ENCODE results near the gene SULT1A3.
"Not testable (repeated sequence)": the region's sequence is repeated elsewhere in the genome, so short reads cannot be mapped to it uniquely, and the experiment has no call there.

SULT1A3 gene

DNA sequence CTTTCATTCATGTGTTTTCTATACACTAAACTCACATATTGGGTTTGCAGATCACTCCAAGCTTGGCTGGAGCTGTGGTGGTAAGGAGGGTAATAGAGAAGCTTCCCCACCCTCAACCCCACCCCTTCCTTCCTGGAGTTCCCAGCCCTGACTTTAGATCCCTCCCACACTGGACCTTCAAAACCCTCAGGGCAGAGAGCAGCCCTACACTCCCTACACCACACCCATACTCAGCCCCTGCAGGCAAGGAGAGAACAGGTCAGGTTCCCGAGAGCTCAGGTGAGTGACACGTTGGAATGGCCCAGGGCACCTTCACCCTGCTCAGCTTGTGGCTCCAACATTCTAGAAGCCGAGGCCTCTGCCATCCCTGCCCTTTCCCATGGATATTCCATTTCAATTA lies at the start of gene SULT1A3:
Gene SULT1A3, plus strand, starts transcription at position 207 of the 400 bp plus-strand sequence. CDS start 1,474 bp downstream, outside the sequence.
- not testable (repeated sequence) for H3K4me3 ChIP-seq (replicated peaks; ENCODE audit: low read depth, low read length); DNase-seq (ENCODE audit: extremely low read depth, low read depth)

DNA sequence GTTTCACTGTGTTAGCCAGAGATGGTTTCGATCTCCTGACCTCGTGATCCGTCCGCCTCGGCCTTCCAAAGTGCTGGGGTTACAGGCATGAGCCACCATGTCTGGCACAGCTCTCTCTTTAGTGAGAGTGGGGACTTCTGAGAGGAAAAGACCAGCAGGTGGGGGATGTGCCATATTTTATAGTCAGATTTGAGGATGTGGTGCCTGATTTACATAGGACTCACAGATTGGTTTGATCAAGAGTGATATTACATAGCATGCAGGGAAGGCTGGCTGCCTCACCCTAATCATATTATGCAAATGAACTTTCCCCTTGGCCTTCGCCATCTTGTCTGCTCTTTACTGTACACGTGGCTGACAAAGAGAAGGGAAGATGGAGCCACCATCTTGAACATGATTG lies 48.0 kb upstream of the SULT1A3 start:
- TF ChIP-seq, protein P1, sequence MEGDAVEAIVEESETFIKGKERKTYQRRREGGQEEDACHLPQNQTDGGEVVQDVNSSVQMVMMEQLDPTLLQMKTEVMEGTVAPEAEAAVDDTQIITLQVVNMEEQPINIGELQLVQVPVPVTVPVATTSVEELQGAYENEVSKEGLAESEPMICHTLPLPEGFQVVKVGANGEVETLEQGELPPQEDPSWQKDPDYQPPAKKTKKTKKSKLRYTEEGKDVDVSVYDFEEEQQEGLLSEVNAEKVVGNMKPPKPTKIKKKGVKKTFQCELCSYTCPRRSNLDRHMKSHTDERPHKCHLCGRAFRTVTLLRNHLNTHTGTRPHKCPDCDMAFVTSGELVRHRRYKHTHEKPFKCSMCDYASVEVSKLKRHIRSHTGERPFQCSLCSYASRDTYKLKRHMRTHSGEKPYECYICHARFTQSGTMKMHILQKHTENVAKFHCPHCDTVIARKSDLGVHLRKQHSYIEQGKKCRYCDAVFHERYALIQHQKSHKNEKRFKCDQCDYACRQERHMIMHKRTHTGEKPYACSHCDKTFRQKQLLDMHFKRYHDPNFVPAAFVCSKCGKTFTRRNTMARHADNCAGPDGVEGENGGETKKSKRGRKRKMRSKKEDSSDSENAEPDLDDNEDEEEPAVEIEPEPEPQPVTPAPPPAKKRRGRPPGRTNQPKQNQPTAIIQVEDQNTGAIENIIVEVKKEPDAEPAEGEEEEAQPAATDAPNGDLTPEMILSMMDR (IDR thresholded peaks at IDR 0.05; ENCODE audit: low read depth, low read length, missing control alignments) = no peak
- H3K4me3 ChIP-seq (replicated peaks; ENCODE audit: low read depth, low read length) = no peak overlapping the region
- no peak for DNase-seq (ENCODE audit: extremely low read depth, low read depth)

DNA sequence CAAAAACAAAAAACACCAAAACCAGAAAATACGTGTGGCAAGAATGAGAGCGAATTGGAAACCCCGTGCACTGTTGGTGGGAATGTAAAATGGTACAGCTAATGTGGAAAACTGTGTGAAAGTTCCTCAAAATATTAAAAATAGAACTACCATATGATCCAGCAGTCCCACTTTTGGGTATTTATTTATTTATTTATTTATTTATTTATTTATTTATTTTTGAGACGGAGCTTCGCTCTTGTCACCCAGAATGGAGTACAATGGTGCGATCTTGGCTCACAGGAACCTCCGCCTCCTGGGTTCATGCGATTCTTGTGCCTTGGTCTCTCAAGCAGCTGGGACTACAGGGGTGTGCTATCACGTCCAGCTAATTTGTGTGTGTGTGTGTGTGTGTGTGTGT lies 46.5 kb upstream of the SULT1A3 start:
- TF ChIP-seq, protein P1 (IDR thresholded peaks at IDR 0.05; ENCODE audit: low read depth, low read length, missing control alignments) = no peak
- H3K4me3 ChIP-seq (replicated peaks; ENCODE audit: low read depth, low read length) = no peak overlapping the region
- DNase-seq (ENCODE audit: extremely low read depth, low read depth) = no peak

DNA sequence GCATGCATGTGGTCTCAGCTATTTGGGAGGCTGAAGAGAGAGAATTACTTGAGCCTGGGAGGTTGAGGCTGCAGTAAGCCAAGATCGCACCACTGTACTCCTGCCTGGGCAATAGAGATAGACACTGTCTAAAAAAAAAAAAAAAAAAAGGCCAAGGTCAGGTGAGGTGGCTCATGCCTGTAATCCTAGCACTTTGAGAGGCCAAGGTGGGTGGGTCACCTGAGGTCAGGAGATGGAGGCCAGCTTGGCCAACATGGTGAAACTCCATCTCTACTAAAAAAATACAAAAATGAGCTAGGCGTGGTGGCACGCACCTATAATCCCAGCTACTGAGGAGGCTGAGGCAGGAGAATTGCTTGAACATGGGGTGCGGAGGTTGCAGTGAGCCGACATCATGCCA lies 43.9 kb upstream of the SULT1A3 start:
- TF ChIP-seq, protein P1 (IDR thresholded peaks at IDR 0.05; ENCODE audit: low read depth, low read length, missing control alignments) = no peak
- no peak for DNase-seq (ENCODE audit: extremely low read depth, low read depth)
- no peak overlapping the region for H3K4me3 ChIP-seq (replicated peaks; ENCODE audit: low read depth, low read length)

DNA sequence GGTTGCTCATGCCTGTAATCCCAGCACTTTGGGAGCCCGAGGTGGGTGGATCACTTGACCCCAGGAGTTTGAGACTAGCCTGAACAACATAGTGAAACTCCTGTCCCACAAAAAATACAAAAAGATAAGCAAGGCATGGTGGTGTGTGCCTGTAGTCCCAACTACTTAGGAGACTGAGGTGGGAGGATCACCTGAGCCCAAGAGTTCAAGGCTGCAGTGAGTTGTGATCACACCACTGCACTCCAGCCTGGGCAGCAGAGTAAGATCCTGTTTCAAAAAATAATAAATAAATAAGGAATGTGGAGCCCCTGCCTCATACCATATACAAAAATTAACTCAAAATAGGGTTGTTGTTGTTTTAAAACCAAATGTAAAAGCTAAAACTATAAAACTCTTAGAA lies 41.8 kb upstream of the SULT1A3 start:
- H3K4me3 ChIP-seq (replicated peaks; ENCODE audit: low read depth, low read length) = no peak overlapping the region
- TF ChIP-seq, protein P1 (IDR thresholded peaks at IDR 0.05; ENCODE audit: low read depth, low read length, missing control alignments) = no peak
- DNase-seq (ENCODE audit: extremely low read depth, low read depth) = no peak

DNA sequence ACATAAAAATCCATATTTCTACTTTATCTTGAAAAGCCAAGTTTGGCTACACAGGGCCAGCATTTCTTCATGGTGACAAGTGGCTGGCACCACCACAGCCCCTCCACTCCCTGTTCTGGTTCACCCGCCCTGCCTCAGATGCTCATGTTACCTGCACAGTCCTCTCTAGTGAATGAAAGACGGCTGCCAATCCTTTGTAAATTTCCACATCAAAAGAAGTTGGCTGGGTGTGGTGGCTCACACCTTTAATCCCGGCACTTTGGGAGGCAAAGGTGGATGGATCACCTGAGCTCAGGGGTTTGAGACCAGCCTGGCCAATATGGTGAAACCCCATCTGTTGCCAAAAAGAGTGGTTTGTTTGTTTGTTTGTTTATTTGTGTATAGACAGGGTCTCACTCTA lies 35.5 kb upstream of the SULT1A3 start:
- TF ChIP-seq, protein P1 (IDR thresholded peaks at IDR 0.05; ENCODE audit: low read depth, low read length, missing control alignments) = no peak
- no peak for DNase-seq (ENCODE audit: extremely low read depth, low read depth)
- H3K4me3 ChIP-seq (replicated peaks; ENCODE audit: low read depth, low read length) = no peak overlapping the region

DNA sequence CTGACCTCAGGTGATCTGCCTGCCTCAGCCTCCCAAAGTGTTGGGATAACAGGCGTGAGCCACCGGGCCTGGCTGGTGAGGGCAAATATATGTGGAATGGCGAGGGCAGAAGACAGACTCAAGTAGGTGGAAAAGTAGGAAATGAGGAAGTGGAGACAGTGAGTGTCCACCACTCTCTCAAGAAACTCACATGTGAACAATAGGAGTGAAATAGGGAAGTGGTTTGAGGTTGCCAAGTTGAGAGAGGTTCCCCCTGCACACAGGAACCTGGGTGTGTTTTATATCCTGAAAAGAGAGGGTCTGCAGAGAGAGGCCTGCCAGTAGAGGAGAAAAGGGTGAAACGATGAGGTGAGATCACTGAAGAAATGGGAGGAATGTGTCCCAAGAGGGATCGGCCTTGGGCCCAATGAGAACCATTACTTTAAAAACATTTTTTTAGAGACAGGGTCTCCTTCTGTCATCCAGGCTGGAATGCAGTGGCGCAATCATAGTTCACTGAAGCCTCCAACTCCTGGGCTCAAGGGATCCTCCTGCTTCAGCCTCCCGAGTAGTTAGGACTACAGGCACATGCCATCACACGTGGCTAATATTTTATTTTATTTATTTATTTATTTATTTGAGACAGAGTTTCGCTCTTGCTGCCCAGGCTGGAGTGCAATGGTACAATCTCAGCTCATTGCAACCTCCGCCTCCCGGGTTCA lies 32.7 kb upstream of the SULT1A3 start:
- TF ChIP-seq, protein P1 (IDR thresholded peaks at IDR 0.05; ENCODE audit: low read depth, low read length, missing control alignments) = no peak
- H3K4me3 ChIP-seq (replicated peaks; ENCODE audit: low read depth, low read length) = no peak overlapping the region
- DNase-seq (ENCODE audit: extremely low read depth, low read depth) = no peak

DNA sequence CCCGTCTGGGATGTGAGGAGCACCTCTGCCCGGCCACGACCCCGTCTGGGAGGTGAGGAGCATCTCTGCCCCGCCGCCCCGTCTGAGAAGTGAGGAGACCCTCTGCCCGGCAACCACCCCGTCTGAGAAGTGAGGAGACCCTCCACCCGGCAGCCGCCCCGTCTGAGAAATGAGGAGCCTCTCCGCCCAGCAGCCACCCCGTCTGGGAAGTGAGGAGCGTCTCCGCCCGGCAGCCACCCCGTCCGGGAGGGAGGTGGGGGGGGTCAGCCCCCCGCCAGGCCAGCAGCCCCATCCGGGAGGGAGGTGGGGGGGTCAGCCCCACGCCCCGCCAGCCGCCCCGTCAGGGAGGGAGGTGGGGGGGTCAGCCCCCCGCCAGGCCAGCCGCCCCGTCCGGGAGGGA lies 30.3 kb upstream of the SULT1A3 start:
- DNase-seq (ENCODE audit: extremely low read depth, low read depth); H3K4me3 ChIP-seq (replicated peaks; ENCODE audit: low read depth, low read length): not testable (repeated sequence)

DNA sequence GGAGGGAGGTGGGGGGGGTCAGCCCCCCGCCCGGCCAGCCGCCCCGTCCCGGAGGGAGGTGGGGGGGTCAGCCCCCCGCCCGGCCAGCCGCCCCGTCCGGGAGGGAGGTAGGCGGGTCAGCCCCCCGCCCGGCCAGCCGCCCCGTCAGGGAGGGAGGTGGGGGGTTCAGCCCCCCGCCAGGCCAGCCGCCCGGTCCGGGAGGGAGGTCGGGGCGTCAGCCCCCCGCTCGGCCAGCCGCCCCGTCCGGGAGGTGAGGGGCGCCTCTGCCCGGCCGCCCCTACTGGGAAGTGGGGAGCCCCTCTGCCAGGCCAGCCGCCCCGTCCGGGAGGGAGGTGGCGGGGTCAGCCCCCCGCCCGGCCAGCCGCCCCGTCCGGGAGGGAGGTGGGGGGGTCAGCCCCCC lies 29.6 kb upstream of the SULT1A3 start:
- not testable (repeated sequence) for DNase-seq (ENCODE audit: extremely low read depth, low read depth)

DNA sequence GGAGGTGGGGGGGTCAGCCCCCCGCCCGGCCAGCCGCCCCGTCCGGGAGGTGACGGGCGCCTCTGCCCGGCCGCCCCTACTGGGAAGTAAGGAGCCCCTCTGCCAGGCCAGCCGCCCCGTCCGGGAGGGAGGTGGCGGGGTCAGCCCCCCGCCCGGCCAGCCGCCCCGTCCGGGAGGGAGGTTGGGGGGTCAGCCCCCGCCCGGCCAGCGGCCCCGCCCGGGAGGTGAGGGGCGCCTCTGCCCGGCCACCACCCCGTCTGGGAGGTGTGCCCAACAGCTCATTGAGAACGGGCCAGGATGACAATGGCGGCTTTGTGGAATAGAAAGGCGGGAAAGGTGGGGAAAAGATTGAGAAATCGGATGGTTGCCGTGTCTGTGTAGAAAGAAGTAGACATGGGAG lies 28.9 kb upstream of the SULT1A3 start:
- not testable (repeated sequence) for DNase-seq (ENCODE audit: extremely low read depth, low read depth); H3K4me3 ChIP-seq (replicated peaks; ENCODE audit: low read depth, low read length)

More for the DNA sequence above, 29.6 kb upstream of the SULT1A3 start:
- not testable (repeated sequence) for H3K4me3 ChIP-seq (replicated peaks; ENCODE audit: low read depth, low read length)

Data from HFF-Myc (cell line).